HG03432 (cell line): ENCODE results near the gene C1QTNF12.

Source experiments
- ATAC-seq: cut with Tn5 transposase; IDR thresholded peaks from one replicate; pipeline ENCODE4 v1.9.1; 2021; ENCODE audit warnings: mild to moderate bottlenecking, moderate library complexity; ENCODE audit not compliant: unreplicated experiment

Gene C1QTNF12

GRCh38 chr1:1215881-1216605 is 30.5 kb downstream of the C1QTNF12 start:
- ATAC-seq, result no peak

- ATAC-seq, result no peak
Observed at GRCh38 chr1:1215080-1215676, 31.3 kb downstream of the C1QTNF12 start.

DNA sequence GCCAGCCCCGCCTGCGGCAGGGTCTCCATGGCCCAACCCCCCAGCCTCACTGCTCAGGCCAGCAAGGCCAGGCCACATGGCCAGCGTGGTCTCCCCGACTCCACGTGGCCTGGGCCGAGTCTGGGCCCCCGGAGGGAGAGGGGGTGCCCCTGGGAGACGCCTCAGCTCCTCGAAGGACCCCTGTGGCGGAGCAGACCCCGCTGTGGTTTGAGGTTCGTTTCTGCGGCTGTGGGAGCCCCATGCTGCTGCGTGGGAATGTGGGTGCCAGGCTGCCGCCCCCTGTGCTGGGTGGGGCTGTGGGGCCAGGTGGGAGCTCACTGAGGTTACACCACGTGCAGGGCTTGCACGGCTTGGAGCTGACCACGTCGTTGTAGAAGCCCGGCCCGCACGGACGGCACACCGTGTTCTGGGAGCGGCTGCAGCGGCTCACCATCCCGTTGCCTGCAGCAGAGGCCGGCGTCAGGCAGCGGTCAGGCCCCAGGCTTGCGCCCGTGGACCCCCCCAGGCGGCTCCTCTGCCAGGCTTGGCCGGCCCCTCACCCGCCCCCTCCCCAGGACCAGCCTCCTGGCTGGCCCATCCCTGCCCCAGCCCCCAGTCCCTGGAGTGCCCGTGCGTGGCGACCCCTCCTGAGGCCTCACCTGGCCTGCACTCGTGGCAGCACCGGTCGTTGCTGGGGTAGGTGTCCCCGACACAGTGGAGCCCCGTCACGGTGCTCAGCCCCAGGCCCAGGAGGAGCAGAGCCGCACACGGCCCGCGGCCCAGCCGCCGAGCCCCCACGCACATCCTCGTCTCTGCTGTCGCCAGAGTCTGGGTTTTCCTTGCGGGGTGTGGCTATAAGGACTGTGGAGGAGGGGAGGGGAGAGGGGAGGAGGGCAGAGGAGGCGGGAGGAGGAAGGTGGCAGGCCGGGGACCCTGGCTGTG is 32.9 kb downstream of the C1QTNF12 start, which contains the start of gene TNFRSF4:
Gene TNFRSF4 (minus strand): TSS at position 809 of the 921 bp plus-strand sequence. CDS start 26 bp downstream, at position 783.
- ATAC-seq, result no peak

DNA sequence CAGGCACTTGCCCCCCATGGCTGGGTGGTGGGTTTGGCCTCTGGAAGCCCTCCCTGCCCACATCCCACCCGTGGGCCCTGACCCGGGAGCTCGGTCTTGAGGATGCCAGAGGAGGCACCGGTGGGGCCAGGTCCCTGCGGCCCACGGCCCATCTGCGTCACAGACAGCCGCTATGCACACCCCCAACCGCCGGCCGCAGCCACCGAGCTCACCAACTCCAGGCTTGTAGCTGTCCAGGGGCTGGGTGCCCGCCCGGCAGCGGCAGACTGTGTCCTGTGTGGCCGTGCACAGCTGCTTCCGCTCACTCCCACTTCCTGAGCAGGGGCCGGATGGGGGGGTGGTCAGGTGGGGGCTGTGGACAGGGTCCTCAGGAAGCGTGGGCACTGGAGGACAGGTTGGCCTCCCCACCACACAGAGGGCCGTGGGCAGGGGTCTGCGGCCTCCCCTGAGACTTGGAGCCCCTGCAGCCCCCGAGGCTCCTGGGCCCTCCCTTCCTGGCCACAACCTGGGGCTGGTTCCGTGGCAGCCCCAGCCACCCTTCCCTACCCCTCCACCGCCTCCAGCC is 33.7 kb downstream of the C1QTNF12 start:
- no peak for ATAC-seq

GRCh38 chr1:1211541-1212441 is 34.7 kb downstream of the C1QTNF12 start:
- no peak for ATAC-seq

DNA sequence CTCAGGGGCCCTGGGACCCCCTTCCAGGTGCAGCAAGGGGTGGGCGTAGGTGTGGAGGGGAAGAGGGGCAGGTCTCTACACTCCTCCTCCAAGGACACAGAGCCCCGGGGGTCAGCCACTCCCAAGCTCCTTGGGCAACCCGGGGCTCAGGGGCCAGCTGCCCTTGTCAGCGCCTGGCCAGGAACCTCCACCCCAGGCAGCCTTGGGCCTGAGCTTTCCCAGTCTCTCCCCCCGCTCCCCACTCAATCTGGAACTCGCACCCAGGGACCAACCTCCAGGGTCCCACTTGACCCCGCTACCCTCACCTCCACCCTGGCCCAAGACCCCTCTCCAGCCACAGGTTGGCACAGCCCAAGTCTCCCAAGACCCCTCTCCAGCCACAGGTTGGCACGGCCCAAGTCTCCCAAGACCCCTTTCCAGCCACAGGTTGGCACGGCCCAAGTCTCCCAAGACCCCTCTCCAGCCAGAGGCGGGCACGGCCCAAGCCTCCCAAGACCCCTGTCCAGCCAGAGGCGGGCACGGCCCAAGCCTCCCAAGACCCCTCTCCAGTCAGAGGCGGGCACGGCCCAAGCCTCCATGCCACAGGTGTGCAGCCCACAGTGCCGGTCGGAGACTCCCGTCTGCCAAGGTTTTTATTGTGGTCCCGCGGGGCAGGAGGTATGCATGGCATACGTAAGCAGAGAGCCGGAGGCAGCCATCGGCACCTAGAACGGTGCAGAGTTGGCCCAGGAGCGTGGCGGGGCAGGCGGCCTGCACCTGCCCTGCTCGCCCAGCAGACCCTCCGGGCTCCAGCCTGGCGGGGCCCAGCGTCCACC is 35.6 kb downstream of the C1QTNF12 start:
- no peak for ATAC-seq

DNA sequence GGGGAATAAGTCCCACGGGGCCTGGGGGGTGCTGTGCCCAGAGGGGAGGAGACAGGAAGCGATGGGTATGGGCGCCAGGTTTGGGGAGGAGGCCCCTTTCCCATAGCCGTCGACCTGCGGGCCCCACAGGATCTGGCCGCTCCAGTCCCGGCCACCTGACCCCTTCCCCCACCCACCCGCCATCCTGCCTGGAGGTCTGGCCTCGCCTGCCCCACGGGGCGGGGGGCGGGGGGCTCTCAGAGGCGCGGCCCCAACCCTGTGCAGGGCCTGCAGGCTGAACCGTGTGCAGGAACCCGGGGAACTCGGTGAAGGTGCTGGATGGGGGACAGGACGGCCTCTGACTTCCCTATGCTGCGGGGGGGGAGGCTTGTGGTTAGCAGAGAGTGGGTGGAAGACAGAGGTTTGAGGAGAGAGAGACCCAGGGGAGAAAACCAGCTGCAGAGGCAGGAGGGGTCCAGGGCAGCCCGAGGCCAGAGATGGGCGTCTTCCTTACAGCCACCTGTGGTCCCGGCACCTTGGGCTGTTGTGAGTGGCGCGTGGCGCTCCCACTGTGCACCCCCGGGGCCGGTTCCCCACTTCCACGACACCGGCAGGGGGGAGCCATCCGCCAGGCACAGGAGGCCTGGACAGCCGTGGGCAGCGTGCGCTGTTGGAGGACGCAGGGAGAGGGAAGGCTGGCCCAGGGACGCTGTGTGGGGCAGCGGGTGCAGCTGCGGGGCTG is 37.6 kb downstream of the C1QTNF12 start:
- ATAC-seq, result no peak

GRCh38 chr1:1207571-1207892 is 39.0 kb downstream of the C1QTNF12 start:
- no peak for ATAC-seq

- ATAC-seq, result no peak
Observed at GRCh38 chr1:1206966-1207531, 39.5 kb downstream of the C1QTNF12 start.

- ATAC-seq, result no peak
Observed at GRCh38 chr1:1206376-1206965, 40.1 kb downstream of the C1QTNF12 start, which contains the start of gene TNFRSF18. TNFRSF18 (minus strand) TSS chr1:1206592; CDS start chr1:1206571, 21 bp downstream.

GRCh38 chr1:1205769-1206375 is 40.6 kb downstream of the C1QTNF12 start:
- no peak for ATAC-seq

DNA sequence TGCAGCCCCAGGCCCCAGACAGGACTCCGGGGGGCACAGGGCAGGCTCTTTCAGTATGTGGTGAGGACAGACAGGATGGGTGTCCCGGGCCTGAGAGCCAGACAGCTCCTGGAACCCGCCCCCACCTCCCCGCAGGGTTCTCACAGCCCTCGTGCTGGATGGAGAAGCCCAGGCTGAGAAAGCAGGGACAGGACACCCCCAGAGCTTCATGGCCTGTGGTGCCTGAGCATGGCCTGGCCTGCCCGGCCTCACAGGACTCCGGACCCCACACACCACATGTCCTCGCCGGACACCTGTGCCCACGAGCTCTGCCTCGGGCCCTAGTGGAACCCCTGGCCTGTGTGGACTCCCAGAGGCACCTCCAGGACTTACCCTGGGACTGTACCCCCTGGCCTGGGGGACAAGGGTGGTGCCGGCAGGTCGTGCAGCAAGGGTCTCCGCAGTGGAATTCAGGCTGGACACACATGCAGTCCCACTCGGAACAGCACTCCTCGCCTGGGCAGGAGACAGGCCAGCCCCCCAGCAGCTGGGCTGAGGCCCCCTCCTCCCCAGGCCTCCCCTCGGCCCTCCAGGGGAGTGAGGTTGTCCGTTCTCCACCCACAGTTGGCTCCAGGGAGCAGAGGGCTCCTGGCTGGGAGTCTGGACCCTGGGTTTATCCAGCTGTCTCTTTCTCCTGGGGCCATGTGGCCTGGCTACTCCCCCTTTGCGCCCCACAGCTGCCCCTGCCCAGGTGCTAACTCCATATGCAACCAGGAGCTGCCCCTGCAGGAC is 41.3 kb downstream of the C1QTNF12 start:
- ATAC-seq, result no peak

DNA sequence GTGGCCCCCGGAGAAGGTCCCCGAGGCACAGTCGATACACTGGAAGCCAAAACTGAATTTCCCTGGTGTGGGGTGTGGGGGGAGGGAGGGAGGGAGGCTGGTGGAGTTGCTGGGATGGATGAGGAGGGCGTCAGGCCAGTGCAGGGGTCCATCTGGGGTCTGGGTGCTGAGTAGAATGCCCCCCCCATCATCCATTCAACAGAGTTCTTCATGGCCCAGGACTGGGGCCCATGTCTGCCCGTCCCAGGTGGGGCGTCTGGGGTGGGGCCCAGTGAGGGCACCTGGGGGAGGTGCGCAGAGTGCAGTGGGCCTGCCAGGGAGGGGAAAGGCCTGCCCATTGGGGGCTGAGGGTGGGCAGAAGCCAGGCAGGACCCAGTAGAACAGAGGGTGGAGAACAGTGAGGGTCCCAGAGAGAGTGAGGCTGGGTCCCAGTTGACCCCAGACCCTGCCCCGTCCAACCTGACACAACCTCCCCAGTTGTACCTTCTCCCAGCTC is 42.0 kb downstream of the C1QTNF12 start:
- no peak for ATAC-seq

DNA sequence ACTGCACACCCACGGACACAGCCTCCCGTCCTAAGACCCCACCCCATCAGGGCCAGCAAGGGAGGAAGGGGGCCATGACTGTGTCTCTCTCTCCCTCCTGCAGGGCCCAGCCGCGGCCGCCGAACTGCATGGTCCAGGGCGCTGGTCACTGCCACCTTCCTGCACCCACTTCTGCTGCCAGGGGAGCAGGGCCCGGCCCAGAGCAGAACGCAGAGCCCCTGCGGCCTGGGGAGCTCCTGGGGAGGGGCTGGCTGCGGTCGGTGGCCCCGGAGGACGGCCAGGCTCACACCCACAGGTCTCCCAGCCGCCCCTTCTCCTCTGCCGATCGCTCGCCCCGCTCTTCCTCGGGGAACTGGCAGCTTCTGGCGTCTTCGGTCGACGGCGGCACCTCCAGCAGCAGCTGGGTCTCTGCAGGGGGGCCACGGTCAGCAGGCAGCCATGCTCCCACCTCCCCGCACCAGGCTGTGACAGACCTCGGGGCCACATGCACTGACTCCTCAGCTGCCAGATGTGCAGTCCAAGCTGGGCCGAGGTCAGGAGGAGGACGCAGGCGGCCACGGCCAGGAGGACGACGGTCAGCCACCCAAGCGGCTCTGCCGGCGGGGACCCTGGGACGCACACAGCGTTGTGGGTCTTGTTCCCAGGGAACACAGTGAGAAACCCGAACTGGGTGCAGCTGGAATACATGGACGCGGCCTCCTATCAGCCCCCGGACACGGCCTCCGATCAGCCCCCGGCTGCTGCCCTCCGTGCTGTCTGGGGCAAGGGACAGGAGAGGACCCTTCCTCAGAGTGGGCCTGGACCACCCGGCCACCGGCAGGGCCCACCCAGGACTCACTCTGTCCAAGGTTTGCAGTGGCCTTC is 42.7 kb downstream of the C1QTNF12 start:
- no peak for ATAC-seq

GRCh38 chr1:1202831-1203560 is 43.5 kb downstream of the C1QTNF12 start:
- ATAC-seq, result no peak
